Progenitor cell of endocrine pancreas (in vitro differentiated cells): ENCODE measurements around the gene CAAP1. TPM values are rescaled to one million over a fixed set of nuclear protein-coding genes. Genes with fewer than 3 reads are reported as not detected.
"Not testable (repeated sequence)": the region's sequence is repeated elsewhere in the genome, so short reads cannot be mapped to it uniquely, and the experiment has no call there.

Experiments used
- DNase-seq: peaks from one replicate; pipeline ENCODE4 v3.0.0; 2021; ENCODE audit warnings: low spot score; ENCODE audit not compliant: unreplicated experiment
- H3K27ac Mint-ChIP-seq: 2 replicates; pipeline ENCODE4 v1.8.0; 2021; ENCODE audit warnings: mild to moderate bottlenecking, moderate library complexity, mixed read lengths
- H3K27me3 Mint-ChIP-seq: 2 replicates; pipeline ENCODE4 v1.8.0; 2021; ENCODE audit warnings: mixed read lengths
- H3K36me3 Mint-ChIP-seq: 2 replicates; pipeline ENCODE4 v1.8.0; 2022; ENCODE audit warnings: mixed read lengths; ENCODE audit not compliant: insufficient read depth
- H3K4me1 Mint-ChIP-seq: 2 replicates; pipeline ENCODE4 v1.8.0; 2021; ENCODE audit warnings: low read depth, mixed read lengths
- H3K4me3 Mint-ChIP-seq: 2 replicates; pipeline ENCODE4 v1.8.0; 2021; ENCODE audit warnings: low read depth, mild to moderate bottlenecking, moderate library complexity, mixed read lengths
- H3K9me3 Mint-ChIP-seq: 2 replicates; pipeline ENCODE4 v1.8.0; 2021; ENCODE audit warnings: low read depth, mixed read lengths
- CTCF ChIP-seq: fragments of 200-600 bp; sonication (generic); IDR thresholded peaks from one replicate; pipeline ENCODE4 v1.5.0; 2021; ENCODE audit warnings: antibody characterized with exemption, mild to moderate bottlenecking; ENCODE audit not compliant: unreplicated experiment
- total RNA-seq: library from RNA; stranded (reverse); gene quantifications from 2 replicates; pipeline ENCODE4 v1.2.1, GENCODE V29; 2021

CAAP1 gene
- total RNA-seq, 1 donor from 2014 or later: 25.1 TPM

GRCh38 chr9:26882154-26882553, 10.4 kb downstream of the CAAP1 start:
- TF ChIP-seq CTCF: no peak
- Mint-ChIP-seq H3K36me3 (peaks cover 50% of the 10 kb centered on the region), H3K4me3 (no peak overlapping the region), H3K27me3 (no peaks in the 10 kb centered on the region), H3K27ac (no peak overlapping the region), H3K4me1 (no peaks in the 10 kb centered on the region), H3K9me3 (peaks cover 12% of the 10 kb centered on the region)
- no peak for DNase-seq

GRCh38 chr9:26880262-26880661, 12.3 kb downstream of the CAAP1 start:
- H3K9me3 Mint-ChIP-seq: peaks cover 12% of the 10 kb centered on the region
- no peaks in the 10 kb centered on the region for H3K27me3 Mint-ChIP-seq
- H3K36me3 Mint-ChIP-seq: peaks cover 50% of the 10 kb centered on the region
- H3K4me1 Mint-ChIP-seq: no peaks in the 10 kb centered on the region
- no peak for TF ChIP-seq CTCF
- H3K27ac Mint-ChIP-seq: no peak overlapping the region
- no peak overlapping the region for H3K4me3 Mint-ChIP-seq
- no peak for DNase-seq

GRCh38 chr9:26875155-26875554, 17.4 kb downstream of the CAAP1 start:
- not testable (repeated sequence) for H3K4me1 Mint-ChIP-seq

GRCh38 chr9:26870292-26870691, 22.3 kb downstream of the CAAP1 start:
- Mint-ChIP-seq H3K27ac (no peak overlapping the region), H3K27me3 (no peaks in the 10 kb centered on the region), H3K4me1 (peaks cover 3% of the 10 kb centered on the region), H3K9me3 (no peaks in the 10 kb centered on the region), H3K36me3 (peaks cover 11% of the 10 kb centered on the region), H3K4me3 (no peak overlapping the region)
- TF ChIP-seq CTCF: no peak
- no peak for DNase-seq

More at GRCh38 chr9:26875155-26875554, 17.4 kb downstream of the CAAP1 start:
- H3K36me3 Mint-ChIP-seq: peaks cover 19% of the 10 kb centered on the region
- H3K27ac Mint-ChIP-seq, H3K9me3 Mint-ChIP-seq, DNase-seq, H3K27me3 Mint-ChIP-seq, H3K4me3 Mint-ChIP-seq: not testable (repeated sequence)

GRCh38 chr9:26863074-26863473, 29.5 kb downstream of the CAAP1 start:
- DNase-seq: no peak
- H3K27me3 Mint-ChIP-seq: no peaks in the 10 kb centered on the region
- peaks cover 6% of the 10 kb centered on the region for H3K36me3 Mint-ChIP-seq
- no peaks in the 10 kb centered on the region for H3K9me3 Mint-ChIP-seq
- peaks cover 2% of the 10 kb centered on the region for H3K4me1 Mint-ChIP-seq
- no peak overlapping the region for H3K4me3 Mint-ChIP-seq
- H3K27ac Mint-ChIP-seq: no peak overlapping the region
- peak; percentile 55 for TF ChIP-seq CTCF

GRCh38 chr9:26856413-26857032, 36.1 kb downstream of the CAAP1 start:
- no peak for DNase-seq
- no peaks in the 10 kb centered on the region for H3K4me1 Mint-ChIP-seq

More at GRCh38 chr9:26856413-26857032, 36.1 kb downstream of the CAAP1 start:
- Mint-ChIP-seq H3K4me3 (no peak overlapping the region), H3K36me3 (peaks cover 18% of the 10 kb centered on the region), H3K27me3 (no peaks in the 10 kb centered on the region), H3K27ac (no peak overlapping the region), H3K9me3 (no peaks in the 10 kb centered on the region)
- peak; percentile 69 for TF ChIP-seq CTCF
